Osteoblast (primary cell): ENCODE data around the gene ARHGEF17. TPM values are rescaled to one million over a fixed set of nuclear protein-coding genes. Genes with fewer than 3 reads are reported as not detected.

Experiments
- DNase-seq: peaks from one replicate; pipeline ENCODE4 v3.0.0; 2011; ENCODE audit warnings: low spot score, mixed read lengths; ENCODE audit not compliant: insufficient read length; ENCODE audit errors: missing footprints
- H2AFZ ChIP-seq: 2 replicates; pipeline ENCODE4 v1.6.0; 2011; ENCODE audit warnings: mild to moderate bottlenecking, low read length
- H3K27ac ChIP-seq: 2 replicates; pipeline ENCODE4 v1.5.1; 2011; ENCODE audit warnings: mild to moderate bottlenecking, low read depth, low read length, moderate library complexity
- H3K27me3 ChIP-seq: 2 replicates; pipeline ENCODE4 v1.6.0; 2012; ENCODE audit warnings: mild to moderate bottlenecking, control low read depth, inconsistent platforms, low read length, moderate library complexity; ENCODE audit not compliant: insufficient read depth
- H3K36me3 ChIP-seq: 2 replicates; pipeline ENCODE4 v1.5.1; 2011; ENCODE audit warnings: mild to moderate bottlenecking, low read length, control low read depth, moderate library complexity; ENCODE audit not compliant: insufficient read depth
- H3K4me1 ChIP-seq: 2 replicates; pipeline ENCODE4 v1.5.1; 2011; ENCODE audit warnings: mild to moderate bottlenecking, low read length, control low read depth, moderate library complexity; ENCODE audit not compliant: insufficient read depth
- H3K4me2 ChIP-seq: 2 replicates; pipeline ENCODE4 v1.6.0; 2011; ENCODE audit warnings: mild to moderate bottlenecking, low read length; ENCODE audit not compliant: insufficient read depth
- H3K4me3 ChIP-seq: fragments of 200-600 bp; sonication (generic); 3 replicates; pipeline ENCODE4 v1.5.1; 2012; ENCODE audit warnings: mild to moderate bottlenecking, low read length, inconsistent platforms; ENCODE audit not compliant: insufficient read depth
- H3K79me2 ChIP-seq: 2 replicates; pipeline ENCODE4 v1.6.0; 2012; ENCODE audit warnings: mild to moderate bottlenecking, low read length, control low read depth, inconsistent platforms; ENCODE audit not compliant: insufficient read depth
- H3K9me3 ChIP-seq: 2 replicates; pipeline ENCODE4 v1.5.1; 2011; ENCODE audit warnings: low read depth, low read length, control low read depth
- H4K20me1 ChIP-seq: 2 replicates; pipeline ENCODE4 v1.6.0; 2012; ENCODE audit warnings: mild to moderate bottlenecking, low read length, control low read depth; ENCODE audit not compliant: insufficient read depth
- total RNA-seq: library from RNA; depleted of rRNA; stranded (reverse); fragments of >200 nt; gene quantifications from 2 replicates; pipeline ENCODE4 v1.2.3, GENCODE V29; 2012
- TF ChIP-seq, protein P1 (sequence below): IDR thresholded peaks from 2 replicates; pipeline ENCODE4 v1.5.1; 2011; ENCODE audit warnings: mild to moderate bottlenecking, low read depth, low read length, moderate library complexity; ENCODE audit errors: extremely low read depth

The ARHGEF17 gene
- total RNA-seq, 1 donor, result 67.0 TPM

GRCh38 chr11:73317373-73317772 lies 9.3 kb downstream of the ARHGEF17 start:
- Histone ChIP-seq H3K4me2 (peak overlapping the region; percentile 46), H3K27ac (peak overlapping the region; percentile 75), H3K4me3 (peak overlapping the region; percentile 12), H3K4me1 (peaks cover 90% of the 10 kb centered on the region), H4K20me1 (peaks cover 71% of the 10 kb centered on the region), H3K27me3 (no peaks in the 10 kb centered on the region), H3K9me3 (no peaks in the 10 kb centered on the region), H3K79me2 (peaks cover 94% of the 10 kb centered on the region), H3K36me3 (peaks cover 6% of the 10 kb centered on the region), H2AFZ (no peak overlapping the region)
- TF ChIP-seq, protein P1, sequence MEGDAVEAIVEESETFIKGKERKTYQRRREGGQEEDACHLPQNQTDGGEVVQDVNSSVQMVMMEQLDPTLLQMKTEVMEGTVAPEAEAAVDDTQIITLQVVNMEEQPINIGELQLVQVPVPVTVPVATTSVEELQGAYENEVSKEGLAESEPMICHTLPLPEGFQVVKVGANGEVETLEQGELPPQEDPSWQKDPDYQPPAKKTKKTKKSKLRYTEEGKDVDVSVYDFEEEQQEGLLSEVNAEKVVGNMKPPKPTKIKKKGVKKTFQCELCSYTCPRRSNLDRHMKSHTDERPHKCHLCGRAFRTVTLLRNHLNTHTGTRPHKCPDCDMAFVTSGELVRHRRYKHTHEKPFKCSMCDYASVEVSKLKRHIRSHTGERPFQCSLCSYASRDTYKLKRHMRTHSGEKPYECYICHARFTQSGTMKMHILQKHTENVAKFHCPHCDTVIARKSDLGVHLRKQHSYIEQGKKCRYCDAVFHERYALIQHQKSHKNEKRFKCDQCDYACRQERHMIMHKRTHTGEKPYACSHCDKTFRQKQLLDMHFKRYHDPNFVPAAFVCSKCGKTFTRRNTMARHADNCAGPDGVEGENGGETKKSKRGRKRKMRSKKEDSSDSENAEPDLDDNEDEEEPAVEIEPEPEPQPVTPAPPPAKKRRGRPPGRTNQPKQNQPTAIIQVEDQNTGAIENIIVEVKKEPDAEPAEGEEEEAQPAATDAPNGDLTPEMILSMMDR, result no peak
- DNase-seq, result peak; percentile 80

- Histone ChIP-seq H3K36me3 (peaks cover 6% of the 10 kb centered on the region), H3K79me2 (peaks cover 94% of the 10 kb centered on the region), H4K20me1 (peaks cover 71% of the 10 kb centered on the region), H3K9me3 (no peaks in the 10 kb centered on the region), H3K4me3 (peak overlapping the region; percentile 12), H3K4me2 (peak overlapping the region; percentile 46), H2AFZ (no peak overlapping the region), H3K27ac (peak overlapping the region; percentile 75), H3K4me1 (peaks cover 90% of the 10 kb centered on the region), H3K27me3 (no peaks in the 10 kb centered on the region)
- DNase-seq, result no peak
- TF ChIP-seq, protein P1, result no peak
Measured at GRCh38 chr11:73317803-73318202, 9.7 kb downstream of the ARHGEF17 start.

DNA sequence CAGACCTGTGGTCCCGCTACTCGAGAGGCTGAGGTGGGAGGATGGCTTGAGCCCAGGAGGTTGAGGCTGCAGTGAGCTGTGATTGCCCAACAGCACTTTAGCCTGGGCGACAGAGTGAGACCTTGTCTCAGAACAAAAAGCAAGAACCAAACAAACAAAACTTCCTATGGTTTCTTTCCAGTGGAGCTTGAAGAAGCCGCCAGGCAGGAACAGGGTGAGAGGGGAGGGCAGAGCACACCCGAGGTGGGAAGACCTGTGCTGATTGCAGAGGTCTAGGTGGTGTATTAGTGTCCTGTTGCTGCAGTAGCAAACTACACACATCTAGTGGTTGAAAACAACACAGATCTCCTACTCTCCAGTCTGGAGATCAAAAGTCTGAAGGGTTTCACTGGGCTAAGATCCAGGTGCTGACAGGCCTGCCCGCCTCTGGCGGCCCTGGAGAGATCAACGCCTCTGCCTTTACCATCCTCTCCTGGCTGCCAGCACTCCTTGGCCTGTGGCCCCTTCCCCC lies 10.5 kb downstream of the ARHGEF17 start:
- TF ChIP-seq, protein P1, result no peak
- peaks cover 93% of the 10 kb centered on the region for H3K79me2 ChIP-seq
- no peak overlapping the region for H2AFZ ChIP-seq

GRCh38 chr11:73320763-73321603 lies 12.9 kb downstream of the ARHGEF17 start:
- TF ChIP-seq, protein P1, result no peak
- Histone ChIP-seq H3K27me3 (no peaks in the 10 kb centered on the region), H3K36me3 (peaks cover 12% of the 10 kb centered on the region), H3K4me2 (peak overlapping the region; percentile 67), H4K20me1 (peaks cover 51% of the 10 kb centered on the region), H3K4me3 (peak overlapping the region; percentile 21), H3K27ac (peak overlapping the region; percentile 94), H3K4me1 (peaks cover 90% of the 10 kb centered on the region), H3K9me3 (no peaks in the 10 kb centered on the region), H3K79me2 (peaks cover 92% of the 10 kb centered on the region), H2AFZ (no peak overlapping the region)
- DNase-seq, result peak; percentile 87

More for the DNA sequence above, 10.5 kb downstream of the ARHGEF17 start:
- no peak overlapping the region for H3K4me3 ChIP-seq
- peaks cover 6% of the 10 kb centered on the region for H3K36me3 ChIP-seq
- H3K4me2 ChIP-seq, result no peak overlapping the region
- H3K9me3 ChIP-seq, result no peaks in the 10 kb centered on the region
- peak overlapping the region; percentile 37 for H3K27ac ChIP-seq
- H3K4me1 ChIP-seq, result peaks cover 90% of the 10 kb centered on the region
- no peaks in the 10 kb centered on the region for H3K27me3 ChIP-seq
- H4K20me1 ChIP-seq, result peaks cover 67% of the 10 kb centered on the region
- DNase-seq, result peak; percentile 77
